Neural crest cell (in vitro differentiated cells): ENCODE results near the gene MAMSTR. TPM values are rescaled to one million over a fixed set of nuclear protein-coding genes. Genes with fewer than 3 reads are reported as not detected.
"Not testable (repeated sequence)": the region's sequence is repeated elsewhere in the genome, so short reads cannot be mapped to it uniquely, and the experiment has no call there.

Source experiments
- DNase-seq: peaks from one replicate; pipeline ENCODE4 v3.0.0; 2021; ENCODE audit warnings: low read depth, mixed read lengths, low spot score
- H3K27ac Mint-ChIP-seq: one replicate; pipeline ENCODE4 v1.8.0; 2021; ENCODE audit warnings: mild to moderate bottlenecking, mixed read lengths; ENCODE audit not compliant: unreplicated experiment
- H3K27me3 Mint-ChIP-seq: 2 replicates; pipeline ENCODE4 v1.8.0; 2021; ENCODE audit warnings: low read depth, mild to moderate bottlenecking, mixed read lengths
- H3K36me3 Mint-ChIP-seq: 2 replicates; pipeline ENCODE4 v1.8.0; 2021; ENCODE audit warnings: low read depth, mild to moderate bottlenecking, mixed read lengths
- H3K4me1 Mint-ChIP-seq: 2 replicates; pipeline ENCODE4 v1.8.0; 2021; ENCODE audit warnings: mixed read lengths
- H3K4me3 Mint-ChIP-seq: one replicate; pipeline ENCODE4 v1.8.0; 2021; ENCODE audit warnings: mild to moderate bottlenecking, mixed read lengths
- H3K9me3 Mint-ChIP-seq: 2 replicates; pipeline ENCODE4 v1.8.0; 2021; ENCODE audit warnings: mixed read lengths
- CTCF ChIP-seq: fragments of 200-600 bp; sonication (generic); conservative IDR thresholded peaks from 2 replicates; pipeline ENCODE4 v1.5.0; 2021; ENCODE audit warnings: antibody characterized with exemption, mild to moderate bottlenecking
- total RNA-seq: library from RNA; stranded (reverse); gene quantifications from 2 replicates; pipeline ENCODE4 v1.2.1, GENCODE V29; 2021

Gene MAMSTR
- total RNA-seq, 1 donor from 2014 or later: 2.4 TPM

- no peaks in the 10 kb centered on the region for H3K9me3 Mint-ChIP-seq
- peaks cover 3% of the 10 kb centered on the region for H3K4me1 Mint-ChIP-seq
- no peak overlapping the region for H3K4me3 Mint-ChIP-seq
- no peaks in the 10 kb centered on the region for H3K36me3 Mint-ChIP-seq
- no peak for TF ChIP-seq CTCF
- no peak overlapping the region for H3K27ac Mint-ChIP-seq
- H3K27me3 Mint-ChIP-seq: no peaks in the 10 kb centered on the region
- no peak for DNase-seq
Observed at GRCh38 chr19:48681127-48681470, 38.4 kb downstream of the MAMSTR start.

GRCh38 chr19:48680436-48681126 is 38.9 kb downstream of the MAMSTR start:
- no peak overlapping the region for H3K27ac Mint-ChIP-seq
- H3K4me3 Mint-ChIP-seq: no peak overlapping the region
- no peak for TF ChIP-seq CTCF

GRCh38 chr19:48680006-48680405 is 39.5 kb downstream of the MAMSTR start:
- not testable (repeated sequence) for H3K27ac Mint-ChIP-seq, H3K9me3 Mint-ChIP-seq, DNase-seq

More at GRCh38 chr19:48680436-48681126, 38.9 kb downstream of the MAMSTR start:
- DNase-seq: no peak
- Mint-ChIP-seq H3K9me3 (no peaks in the 10 kb centered on the region), H3K27me3 (no peaks in the 10 kb centered on the region), H3K4me1 (peaks cover 6% of the 10 kb centered on the region), H3K36me3 (no peaks in the 10 kb centered on the region)

GRCh38 chr19:48678201-48678600 is 41.3 kb downstream of the MAMSTR start:
- DNase-seq: no peak
- no peaks in the 10 kb centered on the region for H3K27me3 Mint-ChIP-seq
- no peak overlapping the region for H3K27ac Mint-ChIP-seq
- peaks cover 21% of the 10 kb centered on the region for H3K4me1 Mint-ChIP-seq
- H3K36me3 Mint-ChIP-seq: no peaks in the 10 kb centered on the region
- H3K4me3 Mint-ChIP-seq: no peak overlapping the region
- no peaks in the 10 kb centered on the region for H3K9me3 Mint-ChIP-seq
- no peak for TF ChIP-seq CTCF

More at GRCh38 chr19:48680006-48680405, 39.5 kb downstream of the MAMSTR start:
- not testable (repeated sequence) for H3K36me3 Mint-ChIP-seq, H3K27me3 Mint-ChIP-seq, H3K4me3 Mint-ChIP-seq
- peaks cover 12% of the 10 kb centered on the region for H3K4me1 Mint-ChIP-seq

- no peak overlapping the region for H3K27ac Mint-ChIP-seq
- no peaks in the 10 kb centered on the region for H3K36me3 Mint-ChIP-seq
- no peaks in the 10 kb centered on the region for H3K9me3 Mint-ChIP-seq
- TF ChIP-seq CTCF: no peak
- H3K27me3 Mint-ChIP-seq: no peaks in the 10 kb centered on the region
- no peak overlapping the region for H3K4me3 Mint-ChIP-seq
- DNase-seq: no peak
- peaks cover 21% of the 10 kb centered on the region for H3K4me1 Mint-ChIP-seq
Observed at GRCh38 chr19:48676887-48677286, 42.6 kb downstream of the MAMSTR start.

GRCh38 chr19:48676487-48676886 is 43.0 kb downstream of the MAMSTR start:
- DNase-seq: no peak
- TF ChIP-seq CTCF: no peak
- H3K9me3 Mint-ChIP-seq: no peaks in the 10 kb centered on the region
- H3K4me1 Mint-ChIP-seq: peaks cover 21% of the 10 kb centered on the region
- H3K27ac Mint-ChIP-seq: no peak overlapping the region
- H3K36me3 Mint-ChIP-seq: no peaks in the 10 kb centered on the region
- no peaks in the 10 kb centered on the region for H3K27me3 Mint-ChIP-seq
- no peak overlapping the region for H3K4me3 Mint-ChIP-seq
